ENCODE measurements around the gene CA11.

DNA sequence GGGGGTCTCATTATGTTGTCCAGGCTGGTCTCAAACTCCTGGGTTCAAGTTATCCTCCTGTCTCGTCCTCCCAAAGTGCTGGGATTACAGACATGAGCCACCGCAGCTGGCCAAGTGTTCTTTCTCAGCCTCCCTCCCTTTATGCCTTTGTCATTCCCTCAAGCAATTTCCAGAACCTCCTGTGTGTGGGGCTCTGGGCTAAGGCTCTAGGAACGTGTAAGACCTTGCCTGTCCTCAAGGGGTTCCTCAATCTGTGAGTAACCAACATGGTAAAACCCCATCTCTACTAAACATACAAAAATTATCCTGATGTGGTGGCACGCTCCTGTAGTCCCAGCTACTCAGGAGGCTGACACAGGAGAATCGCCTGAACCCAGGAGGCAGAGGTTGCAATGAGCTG is 55.0 kb downstream of the CA11 start:
- TF ChIP-seq CTCF (IDR thresholded peaks at IDR 0.05 in 4 of 5, conservative IDR thresholded peaks at IDR 0.05 in 1 of 5) (no peak), POLR2A (IDR thresholded peaks at IDR 0.05) (no peak)
